BLaER1 treated with 17β-estradiol and CSF1 and Interleukin-3, amounts not matched to agents 10 nM and 100 nM (cell line): ENCODE results near the gene CXCL6.
A peak's percentile ranks its signal among the peaks of the same experiment; 100 is the strongest.

Source experiments
- H3K27ac ChIP-seq, 11 experiments: shearing (Covaris generic); formaldehyde crosslinking; 2 replicates each; pipeline ENCODE4 v1.8.1; 2022
- H3K27me3 ChIP-seq, 11 experiments: shearing (Covaris generic); formaldehyde crosslinking; 2 replicates each; pipeline ENCODE4 v1.8.1; 2022
- H3K36me3 ChIP-seq, 11 experiments: shearing (Covaris generic); formaldehyde crosslinking; 2 replicates each; pipeline ENCODE4 v1.8.1; 2022
- H3K4me1 ChIP-seq, 10 experiments: shearing (Covaris generic); formaldehyde crosslinking; 2 replicates each; pipeline ENCODE4 v1.8.1; 2022
- H3K4me2 ChIP-seq, 11 experiments: shearing (Covaris generic); formaldehyde crosslinking; 2 replicates each; pipeline ENCODE4 v1.8.1; 2022
- H3K4me3 ChIP-seq, 10 experiments: shearing (Covaris generic); formaldehyde crosslinking; 2 replicates each; pipeline ENCODE4 v1.8.1; 2022
- H3K9ac ChIP-seq, 11 experiments: shearing (Covaris generic); formaldehyde crosslinking; 2 replicates each; pipeline ENCODE4 v1.8.1; 2022
- H3K9me3 ChIP-seq, 11 experiments: shearing (Covaris generic); formaldehyde crosslinking; replicated peaks in 1 of 11; 2 replicates each; pipeline ENCODE4 v1.8.1; 2022
- H4K20me1 ChIP-seq, 11 experiments: shearing (Covaris generic); formaldehyde crosslinking; 2 replicates each; pipeline ENCODE4 v1.8.1; 2022
- Cebpa-rat ChIP-seq, 11 experiments: shearing (Covaris generic); IDR thresholded peaks; 2 replicates each; pipeline ENCODE4 v1.8.1; 2022

The CXCL6 gene

GRCh38 chr4:73815145-73815544 lies 21.3 kb upstream of the CXCL6 start:
- no peak overlapping the region for H3K4me3 ChIP-seq
- peaks cover 0 to 65% (median 29%) of the 10 kb centered on the region in 10 experiments; a peak in 15 of 20 replicates for H3K4me1 ChIP-seq
- H3K4me2 ChIP-seq: peak overlapping the region in 9 of 11 experiments; percentile 15 to 74 (median 56); a peak in 16 of 22 replicates
- peak overlapping the region in 3 of 11 experiments; percentile 34 to 47 (median 38); a peak in 4 of 22 replicates for H3K9ac ChIP-seq
- no peaks in the 10 kb centered on the region for H3K27me3 ChIP-seq
- H3K36me3 ChIP-seq: no peaks in the 10 kb centered on the region
- H3K27ac ChIP-seq: peak overlapping the region in 8 of 11 experiments; percentile 10 to 81 (median 54); a peak in 13 of 22 replicates
- TF ChIP-seq Cebpa-rat (IDR thresholded peaks at IDR 0.05): no peak
- H3K9me3 ChIP-seq: peaks cover 0 to 7% (median 0%) of the 10 kb centered on the region in 11 experiments; a peak in 1 of 22 replicates
- H4K20me1 ChIP-seq: no peaks in the 10 kb centered on the region

- Histone ChIP-seq H3K27me3 (no peaks in the 10 kb centered on the region), H3K36me3 (no peaks in the 10 kb centered on the region), H3K4me3 (no peak overlapping the region), H3K9ac (peak overlapping the region in 1 of 11 experiments; percentile 36; a peak in 4 of 22 replicates), H3K27ac (peak overlapping the region in 9 of 11 experiments; percentile 3 to 81 (median 49); a peak in 12 of 22 replicates), H3K4me2 (peak overlapping the region in 7 of 11 experiments; percentile 2 to 76 (median 61); a peak in 13 of 22 replicates), H4K20me1 (no peaks in the 10 kb centered on the region), H3K4me1 (peaks cover 0 to 66% (median 29%) of the 10 kb centered on the region in 10 experiments; a peak in 15 of 20 replicates), H3K9me3 (peaks cover 0 to 7% (median 0%) of the 10 kb centered on the region in 11 experiments; a peak in 2 of 22 replicates)
- TF ChIP-seq Cebpa-rat (IDR thresholded peaks at IDR 0.05): no peak
Measured at GRCh38 chr4:73816814-73817213, 19.7 kb upstream of the CXCL6 start.

GRCh38 chr4:73817341-73817740 lies 19.1 kb upstream of the CXCL6 start:
- peaks cover 0 to 71% (median 29%) of the 10 kb centered on the region in 10 experiments; a peak in 15 of 20 replicates for H3K4me1 ChIP-seq
- peak overlapping the region in 7 of 11 experiments; percentile 2 to 76 (median 61); a peak in 12 of 22 replicates for H3K4me2 ChIP-seq
- H3K27ac ChIP-seq: peak overlapping the region in 7 of 11 experiments; percentile 29 to 81 (median 71); a peak in 10 of 22 replicates

GRCh38 chr4:73821325-73821724 lies 15.2 kb upstream of the CXCL6 start:
- Histone ChIP-seq H3K36me3 (no peaks in the 10 kb centered on the region), H3K27me3 (no peaks in the 10 kb centered on the region), H4K20me1 (no peaks in the 10 kb centered on the region), H3K9ac (no peak overlapping the region), H3K4me2 (peak overlapping the region in 1 of 11 experiments; percentile 11; a peak in 1 of 22 replicates), H3K4me1 (peaks cover 0 to 65% (median 12%) of the 10 kb centered on the region in 10 experiments; a peak in 13 of 20 replicates), H3K27ac (no peak overlapping the region), H3K9me3 (peaks cover 0 to 14% (median 0%) of the 10 kb centered on the region in 11 experiments; a peak in 2 of 22 replicates), H3K4me3 (no peak overlapping the region)
- no peak for TF ChIP-seq Cebpa-rat (IDR thresholded peaks at IDR 0.05)

More at GRCh38 chr4:73817341-73817740, 19.1 kb upstream of the CXCL6 start:
- H3K9me3 ChIP-seq: peaks cover 0 to 7% (median 0%) of the 10 kb centered on the region in 11 experiments; a peak in 2 of 22 replicates
- H4K20me1 ChIP-seq: no peaks in the 10 kb centered on the region
- peak overlapping the region in 1 of 11 experiments; percentile 34; a peak in 3 of 22 replicates for H3K9ac ChIP-seq
- H3K4me3 ChIP-seq: no peak overlapping the region
- H3K27me3 ChIP-seq: no peaks in the 10 kb centered on the region
- H3K36me3 ChIP-seq: no peaks in the 10 kb centered on the region
- TF ChIP-seq Cebpa-rat (IDR thresholded peaks at IDR 0.05): no peak

- peak overlapping the region in 2 of 11 experiments; percentile 33 to 69; a peak in 4 of 22 replicates for H3K27ac ChIP-seq
Measured at GRCh38 chr4:73822389-73822788, 14.1 kb upstream of the CXCL6 start.

GRCh38 chr4:73822812-73823504 lies 13.5 kb upstream of the CXCL6 start:
- H3K4me1 ChIP-seq: peaks cover 0 to 49% (median 0%) of the 10 kb centered on the region in 10 experiments; a peak in 7 of 20 replicates
- no peaks in the 10 kb centered on the region for H4K20me1 ChIP-seq
- peak overlapping the region in 5 of 11 experiments; percentile 21 to 69 (median 56); a peak in 8 of 22 replicates for H3K27ac ChIP-seq
- H3K4me3 ChIP-seq: no peak overlapping the region
- peaks cover 7 to 31% (median 14%) of the 10 kb centered on the region in 11 experiments; a peak in 20 of 22 replicates for H3K9me3 ChIP-seq
- no peaks in the 10 kb centered on the region for H3K27me3 ChIP-seq
- H3K36me3 ChIP-seq: no peaks in the 10 kb centered on the region
- peak overlapping the region in 3 of 11 experiments; percentile 42 to 52 (median 48); a peak in 6 of 22 replicates for H3K4me2 ChIP-seq
- TF ChIP-seq Cebpa-rat (IDR thresholded peaks at IDR 0.05): no peak
- peak overlapping the region in 2 of 11 experiments; percentile 8 to 24; a peak in 2 of 22 replicates for H3K9ac ChIP-seq

More at GRCh38 chr4:73822389-73822788, 14.1 kb upstream of the CXCL6 start:
- TF ChIP-seq Cebpa-rat (IDR thresholded peaks at IDR 0.05): no peak
- H3K4me2 ChIP-seq: peak overlapping the region in 3 of 11 experiments; percentile 4 to 48 (median 24); a peak in 4 of 22 replicates
- H3K9me3 ChIP-seq: peaks cover 1 to 25% (median 9%) of the 10 kb centered on the region in 11 experiments; a peak in 19 of 22 replicates
- no peaks in the 10 kb centered on the region for H4K20me1 ChIP-seq
- H3K36me3 ChIP-seq: no peaks in the 10 kb centered on the region
- H3K27me3 ChIP-seq: no peaks in the 10 kb centered on the region
- no peak overlapping the region for H3K4me3 ChIP-seq
- H3K4me1 ChIP-seq: peaks cover 0 to 55% (median 2%) of the 10 kb centered on the region in 10 experiments; a peak in 11 of 20 replicates
- no peak overlapping the region for H3K9ac ChIP-seq

- peaks cover 0 to 44% (median under 1%) of the 10 kb centered on the region in 10 experiments; a peak in 7 of 20 replicates for H3K4me1 ChIP-seq
- peak overlapping the region in 3 of 11 experiments; percentile 42 to 52 (median 48); a peak in 5 of 22 replicates for H3K4me2 ChIP-seq
- no peak overlapping the region for H3K4me3 ChIP-seq
- H3K9ac ChIP-seq: 0 out of 22 replicates have a peak overlapping the region, but pooled peaks of 1 of the 11 experiments have one; percentile 8
- H4K20me1 ChIP-seq: no peaks in the 10 kb centered on the region
- peak overlapping the region in 4 of 11 experiments; percentile 43 to 69 (median 57); a peak in 6 of 22 replicates for H3K27ac ChIP-seq
- peaks cover 7 to 33% (median 16%) of the 10 kb centered on the region in 11 experiments; a peak in 20 of 22 replicates for H3K9me3 ChIP-seq
- TF ChIP-seq Cebpa-rat (IDR thresholded peaks at IDR 0.05): no peak
- no peaks in the 10 kb centered on the region for H3K27me3 ChIP-seq
- no peaks in the 10 kb centered on the region for H3K36me3 ChIP-seq
Measured at GRCh38 chr4:73823760-73824159, 12.7 kb upstream of the CXCL6 start.

- Histone ChIP-seq H3K27ac (peak overlapping the region in 6 of 11 experiments; percentile 12 to 59 (median 41); a peak in 8 of 22 replicates), H3K27me3 (no peaks in the 10 kb centered on the region), H3K9me3 (peaks cover 7 to 28% (median 16%) of the 10 kb centered on the region in 11 experiments; a peak in 20 of 22 replicates), H3K36me3 (no peaks in the 10 kb centered on the region), H3K9ac (no peak overlapping the region), H4K20me1 (no peaks in the 10 kb centered on the region), H3K4me2 (peak overlapping the region in 5 of 11 experiments; percentile 43 to 58 (median 49); a peak in 9 of 22 replicates), H3K4me3 (no peak overlapping the region), H3K4me1 (peaks cover 0 to 55% (median 8%) of the 10 kb centered on the region in 10 experiments; a peak in 9 of 20 replicates)
- TF ChIP-seq Cebpa-rat (IDR thresholded peaks at IDR 0.05): no peak
Measured at GRCh38 chr4:73828956-73829355, 7.5 kb upstream of the CXCL6 start.
